Effector memory CD8-positive, alpha-beta T cell (primary cell): Measurements from ENCODE around the gene LYZL1.
"Not testable (repeated sequence)": the region's sequence is repeated elsewhere in the genome, so short reads cannot be mapped to it uniquely, and the experiment has no call there.

Experiments
- ATAC-seq: fragments of 150-1000 bp; cut with Tn5 transposase; replicated peaks from 2 replicates; pipeline ENCODE4 v1.10.0; 2021; ENCODE audit warnings: mild to moderate bottlenecking, moderate library complexity
- DNase-seq, 3 experiments: peaks; one replicate each; pipeline ENCODE4 v3.0.0; 2021
- H3K27ac Mint-ChIP-seq, 2 donors: one replicate each; pipeline ENCODE4 v1.8.0; 2022; ENCODE audit warnings: mild to moderate bottlenecking in 2 of 2, mixed read lengths in 2 of 2, moderate library complexity in 2 of 2
- H3K27me3 Mint-ChIP-seq, 2 donors: one replicate each; pipeline ENCODE4 v1.8.0; 2022; ENCODE audit warnings: mixed read lengths in 2 of 2
- H3K36me3 Mint-ChIP-seq: one replicate; pipeline ENCODE4 v1.8.0; 2022; ENCODE audit warnings: mild to moderate bottlenecking, moderate library complexity, mixed read lengths; ENCODE audit not compliant: insufficient read depth
- H3K4me1 Mint-ChIP-seq, 2 donors: one replicate each; pipeline ENCODE4 v1.8.0; 2022; ENCODE audit warnings: low read depth in 2 of 2, mixed read lengths in 2 of 2
- H3K4me3 Mint-ChIP-seq, 2 donors: one replicate each; pipeline ENCODE4 v1.8.0; 2022; ENCODE audit warnings: mild to moderate bottlenecking in 2 of 2, mixed read lengths in 2 of 2, moderate library complexity in 2 of 2
- H3K9me3 Mint-ChIP-seq, 2 donors: one replicate each; pipeline ENCODE4 v1.8.0; 2022; ENCODE audit warnings: mixed read lengths in 2 of 2

Gene LYZL1

GRCh38 chr10:29302499-29302898 is 13.6 kb downstream of the LYZL1 start:
- Mint-ChIP-seq H3K9me3 (peaks cover 2 to 23% of the 10 kb centered on the region in 2 donors), H3K27me3 (peaks cover 36 to 55% of the 10 kb centered on the region in 2 donors), H3K4me1 (peaks cover 0 to 6% of the 10 kb centered on the region in 2 donors), H3K27ac (no peak overlapping the region), H3K4me3 (no peak overlapping the region), H3K36me3 (no peaks in the 10 kb centered on the region)
- ATAC-seq (no peak), DNase-seq (no peak)

- ATAC-seq: no peak
- H3K9me3 Mint-ChIP-seq: peaks cover 2 to 15% of the 10 kb centered on the region in 2 donors
- H3K27ac Mint-ChIP-seq: peak overlapping the region in 1 of 2 donors; percentile 53
- H3K4me3 Mint-ChIP-seq: no peak overlapping the region
- H3K36me3 Mint-ChIP-seq: no peaks in the 10 kb centered on the region
- peaks cover 0 to 6% of the 10 kb centered on the region in 2 donors for H3K4me1 Mint-ChIP-seq
- peak in 1 of 3 experiments; percentile 15 for DNase-seq
- H3K27me3 Mint-ChIP-seq: peaks cover 36 to 51% of the 10 kb centered on the region in 2 donors
Measured at GRCh38 chr10:29304264-29304994, 15.6 kb downstream of the LYZL1 start.

DNA sequence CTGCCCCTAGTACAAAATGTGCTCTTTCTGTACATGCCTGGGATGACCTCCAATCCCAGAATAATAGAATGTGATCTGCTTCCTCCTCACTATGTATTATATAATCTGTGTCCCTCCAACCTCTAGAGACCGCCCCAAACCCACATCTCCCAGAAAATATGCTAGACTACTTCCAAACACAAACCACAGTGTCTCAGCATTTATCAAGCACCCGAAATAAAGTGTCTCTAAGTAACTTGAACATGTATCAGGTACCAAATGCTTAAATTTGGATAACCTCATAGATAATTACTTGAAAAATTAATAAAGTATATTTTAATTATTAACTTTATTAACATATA is 16.1 kb downstream of the LYZL1 start:
- Mint-ChIP-seq H3K4me3 (no peak overlapping the region), H3K27me3 (peaks cover 39 to 54% of the 10 kb centered on the region in 2 donors), H3K27ac (peak overlapping the region in 1 of 2 donors; percentile 53), H3K36me3 (no peaks in the 10 kb centered on the region), H3K4me1 (peaks cover 0 to 6% of the 10 kb centered on the region in 2 donors), H3K9me3 (peaks cover 2 to 15% of the 10 kb centered on the region in 2 donors)
- DNase-seq: no peak
- ATAC-seq: no peak

- DNase-seq (no peak), ATAC-seq (no peak)
- H3K4me1 Mint-ChIP-seq: peaks cover 0 to 6% of the 10 kb centered on the region in 2 donors
- H3K27ac Mint-ChIP-seq: no peak overlapping the region
- H3K36me3 Mint-ChIP-seq: no peaks in the 10 kb centered on the region
- H3K27me3 Mint-ChIP-seq: peaks cover 44 to 50% of the 10 kb centered on the region in 2 donors
- no peak overlapping the region for H3K4me3 Mint-ChIP-seq
- peaks cover 0 to 5% of the 10 kb centered on the region in 2 donors for H3K9me3 Mint-ChIP-seq
Measured at GRCh38 chr10:29306688-29307087, 17.8 kb downstream of the LYZL1 start.

- not testable (repeated sequence) for H3K27ac Mint-ChIP-seq, DNase-seq, H3K4me3 Mint-ChIP-seq, H3K9me3 Mint-ChIP-seq, H3K4me1 Mint-ChIP-seq, ATAC-seq, H3K36me3 Mint-ChIP-seq
- peaks cover 40 to 47% of the 10 kb centered on the region in 2 donors for H3K27me3 Mint-ChIP-seq
Measured at GRCh38 chr10:29308142-29308541, 19.3 kb downstream of the LYZL1 start.

- Mint-ChIP-seq H3K27me3 (peaks cover 37 to 44% of the 10 kb centered on the region in 2 donors), H3K4me1 (peaks cover 0 to 6% of the 10 kb centered on the region in 2 donors), H3K4me3 (no peak overlapping the region), H3K9me3 (no peaks in the 10 kb centered on the region), H3K36me3 (no peaks in the 10 kb centered on the region), H3K27ac (no peak overlapping the region)
- no peak for ATAC-seq
- no peak for DNase-seq
Measured at GRCh38 chr10:29309465-29309864, 20.6 kb downstream of the LYZL1 start.

DNA sequence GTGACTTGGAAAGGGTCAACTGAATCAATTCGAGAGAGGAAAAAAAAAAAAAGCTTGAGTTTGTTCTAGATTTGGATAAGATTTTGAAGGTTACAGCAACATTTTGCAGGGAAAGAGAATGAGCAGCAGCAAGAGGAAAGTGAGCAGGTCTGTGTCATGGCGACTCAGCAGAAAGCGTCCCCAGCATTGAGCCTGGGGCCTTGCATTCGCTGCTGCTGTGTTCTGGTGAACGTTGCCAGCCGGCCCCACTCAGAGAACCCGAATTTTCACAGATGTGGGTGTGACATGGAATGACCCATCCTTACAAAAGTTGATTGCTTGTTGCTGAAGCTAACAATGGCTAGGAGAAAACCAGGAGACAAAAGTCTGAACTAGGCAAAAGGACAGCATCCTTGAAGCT is 21.6 kb downstream of the LYZL1 start:
- not testable (repeated sequence) for H3K4me1 Mint-ChIP-seq, ATAC-seq, H3K9me3 Mint-ChIP-seq, H3K27ac Mint-ChIP-seq, DNase-seq, H3K36me3 Mint-ChIP-seq, H3K4me3 Mint-ChIP-seq
- H3K27me3 Mint-ChIP-seq: peaks cover 29 to 39% of the 10 kb centered on the region in 2 donors

- DNase-seq (no peak), ATAC-seq (no peak)
- no peak overlapping the region for H3K27ac Mint-ChIP-seq
- H3K9me3 Mint-ChIP-seq: no peaks in the 10 kb centered on the region
- H3K4me1 Mint-ChIP-seq: peaks cover 0 to under 1% of the 10 kb centered on the region in 2 donors
- no peaks in the 10 kb centered on the region for H3K36me3 Mint-ChIP-seq
- H3K4me3 Mint-ChIP-seq: no peak overlapping the region
- H3K27me3 Mint-ChIP-seq: peaks cover 30 to 51% of the 10 kb centered on the region in 2 donors
Measured at GRCh38 chr10:29313071-29313470, 24.2 kb downstream of the LYZL1 start.

GRCh38 chr10:29314726-29315125 is 25.9 kb downstream of the LYZL1 start:
- Mint-ChIP-seq H3K4me1 (peaks cover 4 to 5% of the 10 kb centered on the region in 2 donors), H3K27me3 (peaks cover 43 to 66% of the 10 kb centered on the region in 2 donors), H3K4me3 (no peak overlapping the region), H3K9me3 (no peaks in the 10 kb centered on the region), H3K27ac (no peak overlapping the region), H3K36me3 (peaks cover 2% of the 10 kb centered on the region)
- ATAC-seq: no peak
- DNase-seq: no peak

GRCh38 chr10:29315814-29316213 is 26.9 kb downstream of the LYZL1 start:
- Mint-ChIP-seq H3K9me3 (no peaks in the 10 kb centered on the region), H3K36me3 (peaks cover 2% of the 10 kb centered on the region), H3K4me1 (peaks cover 4 to 5% of the 10 kb centered on the region in 2 donors), H3K27me3 (peaks cover 36 to 69% of the 10 kb centered on the region in 2 donors), H3K27ac (no peak overlapping the region), H3K4me3 (no peak overlapping the region)
- no peak for ATAC-seq
- no peak for DNase-seq

DNA sequence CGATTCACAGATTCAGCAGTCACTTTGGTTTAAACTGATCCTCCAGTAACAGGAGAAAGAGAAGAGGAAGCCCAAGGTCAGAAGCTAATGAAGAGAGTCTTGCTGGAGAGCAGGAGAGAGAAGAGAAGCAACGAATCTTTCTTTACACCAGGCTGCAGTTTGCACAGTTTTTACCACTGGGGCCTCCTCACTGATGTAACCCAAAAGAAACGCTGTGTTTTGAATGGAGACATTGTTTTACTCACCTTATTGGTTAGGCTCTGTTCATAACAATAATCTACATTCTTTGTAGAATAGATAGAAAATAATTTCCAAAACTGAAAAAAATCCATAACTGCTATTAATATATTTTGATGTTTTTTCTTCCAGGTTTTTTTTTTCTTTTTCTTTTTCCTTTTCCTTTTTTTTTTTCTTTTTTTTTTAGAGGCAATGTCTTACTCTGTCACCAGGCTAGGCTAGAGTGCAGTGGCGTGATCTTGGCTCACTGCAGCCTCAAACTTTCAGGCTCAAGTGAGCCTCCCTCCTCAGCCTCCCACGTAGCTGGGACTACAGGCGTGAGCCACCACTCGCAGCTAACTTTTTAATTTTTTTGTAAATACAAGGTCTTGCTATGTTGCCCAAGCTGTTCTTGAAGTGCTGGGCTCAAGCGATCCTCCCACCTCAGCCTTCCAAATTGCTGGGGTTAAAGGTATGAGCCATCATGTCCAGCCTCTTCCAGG is 27.6 kb downstream of the LYZL1 start:
- Mint-ChIP-seq H3K4me1 (peaks cover 4 to 5% of the 10 kb centered on the region in 2 donors), H3K4me3 (no peak overlapping the region), H3K36me3 (peaks cover 2% of the 10 kb centered on the region), H3K27me3 (peaks cover 36 to 75% of the 10 kb centered on the region in 2 donors), H3K27ac (no peak overlapping the region), H3K9me3 (no peaks in the 10 kb centered on the region)
- ATAC-seq (no peak), DNase-seq (no peak)

- Mint-ChIP-seq H3K9me3 (no peaks in the 10 kb centered on the region), H3K27me3 (peaks cover 36 to 80% of the 10 kb centered on the region in 2 donors), H3K36me3 (peaks cover 2% of the 10 kb centered on the region), H3K4me1 (peaks cover 4 to 5% of the 10 kb centered on the region in 2 donors), H3K4me3 (no peak overlapping the region), H3K27ac (no peak overlapping the region)
- no peak for ATAC-seq
- no peak for DNase-seq
Measured at GRCh38 chr10:29317027-29317420, 28.2 kb downstream of the LYZL1 start.

DNA sequence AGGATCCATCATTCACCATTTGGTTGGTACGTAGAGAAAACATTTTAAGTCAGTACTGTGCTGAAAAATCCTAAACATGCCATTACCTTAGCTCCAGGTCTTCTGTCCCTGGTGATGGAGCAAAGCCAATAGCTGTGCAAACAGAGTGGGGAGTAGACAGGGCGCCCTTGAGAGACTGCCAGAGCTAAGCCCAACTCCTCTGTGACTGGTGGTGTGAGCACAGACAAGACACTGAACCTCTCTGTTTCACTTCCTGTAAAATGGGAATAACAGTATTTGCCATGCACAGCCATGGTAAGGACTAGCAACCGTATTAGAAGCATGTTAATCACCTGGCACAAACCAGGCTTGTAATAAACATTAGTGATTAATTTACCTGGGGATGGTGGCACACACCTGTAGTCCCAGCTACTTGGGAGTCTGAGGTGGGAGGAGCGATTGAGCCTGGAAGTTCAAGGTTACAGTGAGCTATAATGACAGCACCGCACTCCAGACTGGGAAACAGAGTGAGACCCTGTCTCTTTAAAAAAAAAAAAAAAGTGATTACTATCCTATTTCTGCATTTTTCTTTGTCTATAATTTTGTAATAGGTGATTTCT is 28.7 kb downstream of the LYZL1 start:
- Mint-ChIP-seq H3K9me3 (no peaks in the 10 kb centered on the region), H3K36me3 (peaks cover 2% of the 10 kb centered on the region), H3K4me3 (no peak overlapping the region), H3K27ac (no peak overlapping the region), H3K4me1 (peaks cover 4 to 5% of the 10 kb centered on the region in 2 donors), H3K27me3 (peaks cover 36 to 77% of the 10 kb centered on the region in 2 donors)
- DNase-seq: no peak
- ATAC-seq: no peak
